MM.1S (cell line): ENCODE data around the gene IPCEF1.
A peak's percentile ranks its signal among the peaks of the same experiment; 100 is the strongest.

Source experiments
- DNase-seq: peaks from one replicate; pipeline ENCODE4 v3.0.0-alpha.2; 2015
- H2AFZ ChIP-seq: fragments of 300-600 bp; sonication (generic); 2 replicates; pipeline ENCODE4 v1.6.0; 2016; ENCODE audit warnings: antibody characterized with exemption, low read length
- H3F3A ChIP-seq: fragments of 300-600 bp; sonication (generic); 2 replicates; pipeline ENCODE4 v1.6.1; 2016; ENCODE audit warnings: mild to moderate bottlenecking, antibody characterized with exemption, low read length, moderate library complexity, mixed read lengths; ENCODE audit not compliant: insufficient read depth
- H3K27ac ChIP-seq: fragments of 300-600 bp; sonication (generic); 2 replicates; pipeline ENCODE4 v1.5.1; 2016; ENCODE audit warnings: mild to moderate bottlenecking, low read length
- H3K27me3 ChIP-seq: fragments of 300-600 bp; sonication (generic); replicated peaks from 2 replicates; pipeline ENCODE4 v1.6.0; 2016; ENCODE audit warnings: low read length; ENCODE audit not compliant: insufficient read depth
- H3K36me3 ChIP-seq: fragments of 300-600 bp; sonication (generic); replicated peaks from 2 replicates; pipeline ENCODE4 v1.6.1; 2016; ENCODE audit warnings: mild to moderate bottlenecking, low read length, mixed read lengths; ENCODE audit not compliant: insufficient read depth
- H3K4me1 ChIP-seq: fragments of 300-600 bp; sonication (generic); 2 replicates; pipeline ENCODE4 v1.6.1; 2016; ENCODE audit warnings: low read length, mixed read lengths
- H3K4me2 ChIP-seq: fragments of 300-600 bp; sonication (generic); 2 replicates; pipeline ENCODE4 v1.6.0; 2016; ENCODE audit warnings: low read depth, low read length
- H3K4me3 ChIP-seq: fragments of 300-600 bp; sonication (generic); 2 replicates; pipeline ENCODE4 v1.5.1; 2016; ENCODE audit warnings: low read length, mixed read lengths
- H3K79me2 ChIP-seq: fragments of 300-600 bp; sonication (generic); 2 replicates; pipeline ENCODE4 v1.6.1; 2016; ENCODE audit warnings: mixed run types, low read length, mixed read lengths
- H3K9ac ChIP-seq: fragments of 300-600 bp; sonication (generic); 2 replicates; pipeline ENCODE4 v1.6.1; 2016; ENCODE audit warnings: low read length, mixed read lengths
- H3K9me2 ChIP-seq: fragments of 300-600 bp; sonication (generic); replicated peaks from 2 replicates; pipeline ENCODE4 v1.6.1; 2016; ENCODE audit warnings: mild to moderate bottlenecking, low read length, mixed read lengths; ENCODE audit not compliant: insufficient read depth
- H3K9me3 ChIP-seq: fragments of 300-600 bp; sonication (generic); replicated peaks from 2 replicates; pipeline ENCODE4 v1.6.1; 2016; ENCODE audit warnings: mild to moderate bottlenecking, low read length, mixed read lengths; ENCODE audit not compliant: insufficient read depth
- H4K20me1 ChIP-seq: fragments of 300-600 bp; sonication (generic); 2 replicates; pipeline ENCODE4 v1.6.1; 2016; ENCODE audit warnings: mild to moderate bottlenecking, low read length, moderate library complexity, mixed read lengths; ENCODE audit not compliant: insufficient read depth
- EZH2 ChIP-seq: fragments of 300-600 bp; sonication (generic); optimal IDR thresholded peaks from 2 replicates; pipeline ENCODE3; 2017; ENCODE audit warnings: low read depth, mild to moderate bottlenecking, antibody characterized with exemption, low read length, mixed read lengths
- EZH2phosphoT487 ChIP-seq: fragments of 300-600 bp; sonication (generic); IDR thresholded peaks from 2 replicates; pipeline ENCODE4 v1.6.1; 2018; ENCODE audit warnings: antibody characterized with exemption, low read length
- TF ChIP-seq, protein P1 (sequence below): fragments of 300-600 bp; sonication (generic); IDR thresholded peaks from 2 replicates; pipeline ENCODE4 v1.5.1; 2016; ENCODE audit warnings: antibody characterized with exemption, low read length, mixed read lengths

IPCEF1 gene

GRCh38 chr6:154134471-154135147 is 222.0 kb downstream of the IPCEF1 start:
- H3K9me3 ChIP-seq = no peaks in the 10 kb centered on the region
- no peak for DNase-seq
- no peak overlapping the region for H2AFZ ChIP-seq
- H3K4me1 ChIP-seq = peaks cover 8% of the 10 kb centered on the region; the same call in 1 of the 2 replicates
- H3K9me2 ChIP-seq = no peaks in the 10 kb centered on the region
- no peaks in the 10 kb centered on the region for H3K36me3 ChIP-seq
- no peaks in the 10 kb centered on the region for H3K27me3 ChIP-seq
- peak overlapping the region; percentile 15; the same call in 1 of the 2 replicates for H3K4me3 ChIP-seq
- peak overlapping the region; percentile 39; the same call in 1 of the 2 replicates for H3K4me2 ChIP-seq
- no peak for TF ChIP-seq EZH2
- no peak for TF ChIP-seq EZH2phosphoT487
- TF ChIP-seq, protein P1, sequence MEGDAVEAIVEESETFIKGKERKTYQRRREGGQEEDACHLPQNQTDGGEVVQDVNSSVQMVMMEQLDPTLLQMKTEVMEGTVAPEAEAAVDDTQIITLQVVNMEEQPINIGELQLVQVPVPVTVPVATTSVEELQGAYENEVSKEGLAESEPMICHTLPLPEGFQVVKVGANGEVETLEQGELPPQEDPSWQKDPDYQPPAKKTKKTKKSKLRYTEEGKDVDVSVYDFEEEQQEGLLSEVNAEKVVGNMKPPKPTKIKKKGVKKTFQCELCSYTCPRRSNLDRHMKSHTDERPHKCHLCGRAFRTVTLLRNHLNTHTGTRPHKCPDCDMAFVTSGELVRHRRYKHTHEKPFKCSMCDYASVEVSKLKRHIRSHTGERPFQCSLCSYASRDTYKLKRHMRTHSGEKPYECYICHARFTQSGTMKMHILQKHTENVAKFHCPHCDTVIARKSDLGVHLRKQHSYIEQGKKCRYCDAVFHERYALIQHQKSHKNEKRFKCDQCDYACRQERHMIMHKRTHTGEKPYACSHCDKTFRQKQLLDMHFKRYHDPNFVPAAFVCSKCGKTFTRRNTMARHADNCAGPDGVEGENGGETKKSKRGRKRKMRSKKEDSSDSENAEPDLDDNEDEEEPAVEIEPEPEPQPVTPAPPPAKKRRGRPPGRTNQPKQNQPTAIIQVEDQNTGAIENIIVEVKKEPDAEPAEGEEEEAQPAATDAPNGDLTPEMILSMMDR = no peak
- H3K79me2 ChIP-seq = no peaks in the 10 kb centered on the region
- no peaks in the 10 kb centered on the region for H4K20me1 ChIP-seq
- peak overlapping the region; percentile 29; the same call in 1 of the 2 replicates for H3K27ac ChIP-seq
- H3K9ac ChIP-seq = no peak overlapping the region
- no peaks in the 10 kb centered on the region for H3F3A ChIP-seq

DNA sequence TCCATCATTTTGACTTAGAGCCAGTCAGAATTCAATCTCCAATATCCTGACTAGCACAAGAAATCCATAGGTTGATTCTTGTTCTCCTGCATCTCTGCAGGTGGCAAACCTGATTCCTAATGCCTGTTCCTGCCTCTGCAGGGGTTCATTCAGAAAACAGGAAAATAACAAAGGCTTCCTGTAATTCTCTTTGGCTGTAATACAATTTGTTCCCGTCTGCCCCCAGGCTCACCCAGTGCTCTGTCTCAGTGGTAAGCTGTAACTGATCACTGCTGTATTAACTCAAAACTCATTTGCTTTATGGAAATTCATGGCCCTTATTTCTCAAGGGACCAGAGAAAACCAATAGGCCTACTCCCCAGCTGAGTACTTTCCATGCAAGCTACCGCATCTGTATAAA is 228.9 kb downstream of the IPCEF1 start:
- DNase-seq = no peak
- no peaks in the 10 kb centered on the region for H3K79me2 ChIP-seq
- TF ChIP-seq, protein P1 = no peak
- TF ChIP-seq EZH2 (no peak), EZH2phosphoT487 (no peak)

GRCh38 chr6:154125421-154125820 is 231.2 kb downstream of the IPCEF1 start:
- Histone ChIP-seq H3K4me1 (no peaks in the 10 kb centered on the region), H3K27ac (no peak overlapping the region), H3F3A (no peaks in the 10 kb centered on the region), H3K9me2 (no peaks in the 10 kb centered on the region), H3K27me3 (no peaks in the 10 kb centered on the region), H4K20me1 (no peaks in the 10 kb centered on the region), H2AFZ (no peak overlapping the region), H3K9ac (no peak overlapping the region), H3K79me2 (no peaks in the 10 kb centered on the region), H3K4me3 (no peak overlapping the region), H3K4me2 (no peak overlapping the region), H3K36me3 (no peaks in the 10 kb centered on the region), H3K9me3 (no peaks in the 10 kb centered on the region)
- DNase-seq = no peak
- TF ChIP-seq, protein P1 = no peak
- TF ChIP-seq EZH2phosphoT487 = no peak
- no peak for TF ChIP-seq EZH2

More for the DNA sequence above, 228.9 kb downstream of the IPCEF1 start:
- Histone ChIP-seq H3K36me3 (no peaks in the 10 kb centered on the region), H3K9me3 (no peaks in the 10 kb centered on the region), H3K4me1 (no peaks in the 10 kb centered on the region), H4K20me1 (no peaks in the 10 kb centered on the region), H3K4me2 (no peak overlapping the region), H3K4me3 (no peak overlapping the region), H3K9me2 (no peaks in the 10 kb centered on the region), H3K27me3 (no peaks in the 10 kb centered on the region), H3K27ac (no peak overlapping the region), H3F3A (no peaks in the 10 kb centered on the region), H2AFZ (no peak overlapping the region), H3K9ac (no peak overlapping the region)
